ENCODE data around the gene FAM20A. TPM values are rescaled to one million over a fixed set of nuclear protein-coding genes. Genes with fewer than 3 reads are reported as not detected.

FAM20A gene
- total RNA-seq (not detected), polyA plus RNA-seq (under 1 TPM in 2 of 3 donors, not detected in 1; 0.11 to 0.20 TPM), total RNA-seq (0 reads per million in 6 experiments)

- Mint-ChIP-seq H3K27ac (no peak within 1 kb of the TSS), H3K9me3 (peaks cover 0 to 7% (median 0%) of the 10 kb centered on the region in 9 donors), H3K27me3 (peaks cover 53 to 85% (median 62%) of the 10 kb centered on the region in 5 donors), H3K36me3 (no peaks in the 10 kb centered on the region), H3K4me1 (peaks cover 2 to 23% (median 18%) of the 10 kb centered on the region in 4 donors), H3K4me3 (peak within 1 kb of the TSS; percentile 20 to 77 (median 60))
- DNase-seq: peak in 3 of 10 donors; percentile 9 to 18 (median 15)
- POLR2A ChIA-PET: no interaction called here
- peak in 1 of 2 donors; percentile 33 for ATAC-seq
These were observed at the start of gene FAM20A for GRCh38 chr17:68600931-68601564. Gene FAM20A, minus strand, starts transcription at chr17:68601367. Its CDS starts 701 bp downstream, at chr17:68600666.

GRCh38 chr17:68649324-68649723 is 48.2 kb upstream of the FAM20A start:
- Mint-ChIP-seq H3K27me3 (peaks cover 6 to 18% (median 10%) of the 10 kb centered on the region in 5 donors), H3K27ac (no peak overlapping the region)

GRCh38 chr17:68646626-68647526 is 45.7 kb upstream of the FAM20A start:
- peaks cover 21 to 39% (median 21%) of the 10 kb centered on the region in 5 donors for H3K27me3 Mint-ChIP-seq
- DNase-seq (no peak), ATAC-seq (no peak)
- peaks cover 0 to 10% (median 0%) of the 10 kb centered on the region in 3 donors for H3K36me3 Mint-ChIP-seq
- POLR2A ChIA-PET: no interaction called here
- H3K4me3 Mint-ChIP-seq: no peak overlapping the region
- H3K4me1 Mint-ChIP-seq: no peaks in the 10 kb centered on the region
- no peak overlapping the region for H3K27ac Mint-ChIP-seq
- H3K9me3 Mint-ChIP-seq: peaks cover 6 to 14% (median 9%) of the 10 kb centered on the region in 9 donors

More at GRCh38 chr17:68649324-68649723, 48.2 kb upstream of the FAM20A start:
- peaks cover 0 to 10% (median 0%) of the 10 kb centered on the region in 3 donors for H3K36me3 Mint-ChIP-seq
- POLR2A ChIA-PET: no interaction called here
- H3K4me1 Mint-ChIP-seq: no peaks in the 10 kb centered on the region
- H3K4me3 Mint-ChIP-seq: no peak overlapping the region
- no peak for DNase-seq
- H3K9me3 Mint-ChIP-seq: peaks cover 6 to 14% (median 9%) of the 10 kb centered on the region in 9 donors
- no peak for ATAC-seq

GRCh38 chr17:68642118-68642412 is 40.9 kb upstream of the FAM20A start:
- POLR2A ChIA-PET: no interaction called here
- H3K27me3 Mint-ChIP-seq: peaks cover 17 to 51% (median 25%) of the 10 kb centered on the region in 5 donors

GRCh38 chr17:68641276-68642117 is 40.3 kb upstream of the FAM20A start:
- ATAC-seq (no peak), DNase-seq (no peak)
- H3K27ac Mint-ChIP-seq: no peak overlapping the region
- no peak overlapping the region for H3K4me3 Mint-ChIP-seq
- peaks cover 0 to 13% (median 3%) of the 10 kb centered on the region in 3 donors for H3K36me3 Mint-ChIP-seq
- peaks cover 18 to 57% (median 28%) of the 10 kb centered on the region in 5 donors for H3K27me3 Mint-ChIP-seq
- POLR2A ChIA-PET: no interaction called here
- H3K9me3 Mint-ChIP-seq: peaks cover 0 to 18% (median 4%) of the 10 kb centered on the region in 9 donors
- H3K4me1 Mint-ChIP-seq: no peaks in the 10 kb centered on the region

More at GRCh38 chr17:68642118-68642412, 40.9 kb upstream of the FAM20A start:
- peaks cover 0 to 17% (median 4%) of the 10 kb centered on the region in 9 donors for H3K9me3 Mint-ChIP-seq
- no peak overlapping the region for H3K4me3 Mint-ChIP-seq
- DNase-seq: no peak
- no peak for ATAC-seq
- no peak overlapping the region for H3K27ac Mint-ChIP-seq
- H3K4me1 Mint-ChIP-seq: no peaks in the 10 kb centered on the region
- H3K36me3 Mint-ChIP-seq: peaks cover 0 to 9% (median 3%) of the 10 kb centered on the region in 3 donors

GRCh38 chr17:68640242-68640989 is 39.2 kb upstream of the FAM20A start:
- H3K4me1 Mint-ChIP-seq: no peaks in the 10 kb centered on the region
- H3K36me3 Mint-ChIP-seq: peaks cover 0 to 13% (median 3%) of the 10 kb centered on the region in 3 donors

GRCh38 chr17:68634345-68634876 is 33.2 kb upstream of the FAM20A start:
- Mint-ChIP-seq H3K4me3 (no peak overlapping the region), H3K36me3 (peaks cover 0 to 13% (median 3%) of the 10 kb centered on the region in 3 donors), H3K27me3 (peaks cover 1 to 23% (median 13%) of the 10 kb centered on the region in 5 donors), H3K9me3 (peaks cover 0 to 18% (median 4%) of the 10 kb centered on the region in 9 donors), H3K27ac (no peak overlapping the region), H3K4me1 (no peaks in the 10 kb centered on the region)
- POLR2A ChIA-PET: no interaction called here
- DNase-seq: no peak
- no peak for ATAC-seq

More at GRCh38 chr17:68640242-68640989, 39.2 kb upstream of the FAM20A start:
- DNase-seq (no peak), ATAC-seq (no peak)
- peaks cover 0 to 18% (median 4%) of the 10 kb centered on the region in 9 donors for H3K9me3 Mint-ChIP-seq
- H3K27ac Mint-ChIP-seq: no peak overlapping the region
- H3K4me3 Mint-ChIP-seq: no peak overlapping the region
- POLR2A ChIA-PET: no interaction called here
- peaks cover 18 to 50% (median 28%) of the 10 kb centered on the region in 5 donors for H3K27me3 Mint-ChIP-seq

DNA sequence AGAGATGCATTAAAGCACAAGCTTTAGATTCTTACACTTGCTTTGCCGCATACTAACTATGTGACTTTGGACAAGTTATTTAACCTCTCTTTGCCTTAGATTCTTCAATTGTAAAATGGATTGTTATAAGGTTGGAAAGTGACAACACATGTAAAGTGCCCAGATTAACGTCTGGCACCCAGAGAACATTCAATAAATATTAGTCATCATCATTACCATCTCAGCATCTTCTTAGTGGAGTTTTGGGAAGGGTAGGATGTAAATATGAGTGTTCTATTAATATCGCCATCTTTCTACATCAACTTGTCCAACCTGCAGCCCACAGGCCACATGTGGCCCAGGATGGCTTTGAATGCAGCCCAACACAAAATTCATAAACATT is 27.4 kb upstream of the FAM20A start:
- POLR2A ChIA-PET: interaction anchor here (0.6 kb wide), 1 partner anchor 41 kb away, joined by 6 read pairs; no protein-coding TSS in a partner anchor
- Mint-ChIP-seq H3K4me3 (no peak overlapping the region), H3K27ac (no peak overlapping the region), H3K27me3 (peaks cover 1 to 30% (median 18%) of the 10 kb centered on the region in 5 donors), H3K4me1 (no peaks in the 10 kb centered on the region), H3K36me3 (no peaks in the 10 kb centered on the region), H3K9me3 (no peaks in the 10 kb centered on the region)
- ATAC-seq (no peak), DNase-seq (no peak)

DNA sequence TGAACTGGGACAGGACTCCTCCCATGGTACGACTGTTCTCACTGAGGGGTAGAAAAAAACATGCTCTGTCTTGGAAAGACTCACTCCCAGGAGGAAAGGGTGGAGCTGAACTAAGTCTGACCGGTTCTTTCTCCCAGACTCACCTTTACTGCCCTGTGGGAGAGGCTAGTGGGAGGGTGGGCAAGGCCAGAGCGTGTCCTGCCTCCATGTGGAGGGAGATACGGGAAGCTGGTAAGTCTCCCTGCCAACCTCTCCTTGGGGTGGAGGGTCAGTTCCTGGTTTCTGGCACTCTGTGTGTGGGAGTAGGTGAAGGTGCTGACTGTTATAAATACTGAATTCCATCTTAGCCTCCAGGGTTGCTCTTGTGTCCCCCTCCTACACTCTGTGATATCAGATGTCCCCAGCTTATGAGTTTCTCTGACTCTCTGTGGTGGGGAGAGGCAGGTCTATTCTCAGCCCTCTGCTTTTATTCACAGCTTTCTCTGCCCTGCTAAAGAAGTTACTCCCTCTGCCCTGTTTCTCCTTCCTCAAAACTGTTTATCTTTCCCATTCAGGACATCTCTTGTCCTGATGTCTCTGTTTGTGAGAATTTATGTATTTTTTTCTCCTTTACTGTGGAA is 26.9 kb upstream of the FAM20A start:
- no peak overlapping the region for H3K27ac Mint-ChIP-seq
- no peaks in the 10 kb centered on the region for H3K4me1 Mint-ChIP-seq
- H3K27me3 Mint-ChIP-seq: peaks cover 1 to 30% (median 18%) of the 10 kb centered on the region in 5 donors
- H3K4me3 Mint-ChIP-seq: no peak overlapping the region
- DNase-seq: no peak
- H3K9me3 Mint-ChIP-seq: no peaks in the 10 kb centered on the region
- ATAC-seq: no peak
- POLR2A ChIA-PET: no interaction called here
- no peaks in the 10 kb centered on the region for H3K36me3 Mint-ChIP-seq

- DNase-seq (no peak), ATAC-seq (no peak)
- no peak overlapping the region for H3K4me3 Mint-ChIP-seq
- no peak overlapping the region for H3K27ac Mint-ChIP-seq
- POLR2A ChIA-PET: no interaction called here
- H3K4me1 Mint-ChIP-seq: no peaks in the 10 kb centered on the region
- peaks cover 6 to 35% (median 25%) of the 10 kb centered on the region in 5 donors for H3K27me3 Mint-ChIP-seq
- peaks cover 0 to 5% (median 0%) of the 10 kb centered on the region in 3 donors for H3K36me3 Mint-ChIP-seq
- H3K9me3 Mint-ChIP-seq: peaks cover 0 to 10% (median 0%) of the 10 kb centered on the region in 9 donors
These were observed 23.2 kb upstream of the FAM20A start for GRCh38 chr17:68624381-68624780.

DNA sequence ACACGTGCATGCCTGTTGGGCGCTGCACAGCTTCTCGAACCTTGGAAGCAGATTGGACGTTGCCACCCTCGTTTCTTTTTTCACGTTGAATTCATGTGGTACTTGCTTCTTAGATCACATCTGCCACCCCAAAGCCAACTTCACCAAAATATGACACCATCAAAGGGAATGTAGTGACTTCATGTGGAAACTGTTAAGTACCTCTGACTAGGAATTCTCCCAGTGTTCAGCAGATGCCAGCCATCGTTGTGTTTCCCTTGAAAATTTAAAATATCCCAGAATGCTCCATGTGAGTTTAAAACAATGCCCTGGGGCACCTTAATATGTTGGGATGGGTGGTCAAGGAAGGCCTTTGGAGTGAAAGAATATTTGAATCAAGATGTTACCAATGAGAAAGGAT is 22.6 kb upstream of the FAM20A start:
- ATAC-seq (no peak), DNase-seq (no peak)
- peaks cover 9 to 38% (median 27%) of the 10 kb centered on the region in 5 donors for H3K27me3 Mint-ChIP-seq
- no peak overlapping the region for H3K4me3 Mint-ChIP-seq
- H3K36me3 Mint-ChIP-seq: peaks cover 0 to 6% (median 0%) of the 10 kb centered on the region in 3 donors
- no peaks in the 10 kb centered on the region for H3K4me1 Mint-ChIP-seq
- H3K9me3 Mint-ChIP-seq: peaks cover 0 to 10% (median 0%) of the 10 kb centered on the region in 9 donors
- POLR2A ChIA-PET: no interaction called here
- no peak overlapping the region for H3K27ac Mint-ChIP-seq

All from naive thymus-derived CD8-positive, alpha-beta T cell (primary cell).